LNCaP clone FGC (cell line): ENCODE results near the gene PLXNA1.

Experiments used
- DNase-seq: peaks from one replicate; pipeline ENCODE4 v3.0.0-alpha.2; 2011; ENCODE audit warnings: low read depth
- H3K4me3 ChIP-seq: 2 replicates; pipeline ENCODE4 v1.5.1; 2011; ENCODE audit warnings: mild to moderate bottlenecking, low read depth, low read length, control low read depth
- TF ChIP-seq, protein P1 (sequence below): IDR thresholded peaks from 2 replicates; pipeline ENCODE4 v1.5.1; 2012; ENCODE audit warnings: mild to moderate bottlenecking; ENCODE audit not compliant: control insufficient read depth, insufficient read depth; ENCODE audit errors: extremely low read depth

Gene PLXNA1

DNA sequence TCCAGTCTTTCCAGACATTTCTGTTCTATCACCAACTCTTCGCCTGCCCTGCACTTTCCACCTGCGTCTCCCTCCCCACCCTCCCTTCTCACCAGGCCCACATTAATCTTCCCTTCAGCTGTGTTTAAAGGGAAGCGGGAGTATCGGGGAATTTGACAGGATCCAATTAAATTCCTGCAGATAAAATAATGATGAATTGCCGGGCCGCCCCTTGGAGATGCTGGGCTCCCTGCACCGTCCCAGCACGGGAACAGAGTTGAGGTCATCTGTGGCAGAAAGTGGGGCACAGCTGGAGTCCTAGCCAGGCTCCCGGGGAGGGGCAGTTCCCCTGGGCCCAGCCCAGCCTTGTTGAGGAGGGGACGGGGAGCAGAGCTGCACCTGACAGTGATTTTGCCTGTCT lies 30.3 kb downstream of the PLXNA1 start:
- TF ChIP-seq, protein P1, sequence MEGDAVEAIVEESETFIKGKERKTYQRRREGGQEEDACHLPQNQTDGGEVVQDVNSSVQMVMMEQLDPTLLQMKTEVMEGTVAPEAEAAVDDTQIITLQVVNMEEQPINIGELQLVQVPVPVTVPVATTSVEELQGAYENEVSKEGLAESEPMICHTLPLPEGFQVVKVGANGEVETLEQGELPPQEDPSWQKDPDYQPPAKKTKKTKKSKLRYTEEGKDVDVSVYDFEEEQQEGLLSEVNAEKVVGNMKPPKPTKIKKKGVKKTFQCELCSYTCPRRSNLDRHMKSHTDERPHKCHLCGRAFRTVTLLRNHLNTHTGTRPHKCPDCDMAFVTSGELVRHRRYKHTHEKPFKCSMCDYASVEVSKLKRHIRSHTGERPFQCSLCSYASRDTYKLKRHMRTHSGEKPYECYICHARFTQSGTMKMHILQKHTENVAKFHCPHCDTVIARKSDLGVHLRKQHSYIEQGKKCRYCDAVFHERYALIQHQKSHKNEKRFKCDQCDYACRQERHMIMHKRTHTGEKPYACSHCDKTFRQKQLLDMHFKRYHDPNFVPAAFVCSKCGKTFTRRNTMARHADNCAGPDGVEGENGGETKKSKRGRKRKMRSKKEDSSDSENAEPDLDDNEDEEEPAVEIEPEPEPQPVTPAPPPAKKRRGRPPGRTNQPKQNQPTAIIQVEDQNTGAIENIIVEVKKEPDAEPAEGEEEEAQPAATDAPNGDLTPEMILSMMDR = no peak
- no peak for DNase-seq
- H3K4me3 ChIP-seq = no peak overlapping the region

DNA sequence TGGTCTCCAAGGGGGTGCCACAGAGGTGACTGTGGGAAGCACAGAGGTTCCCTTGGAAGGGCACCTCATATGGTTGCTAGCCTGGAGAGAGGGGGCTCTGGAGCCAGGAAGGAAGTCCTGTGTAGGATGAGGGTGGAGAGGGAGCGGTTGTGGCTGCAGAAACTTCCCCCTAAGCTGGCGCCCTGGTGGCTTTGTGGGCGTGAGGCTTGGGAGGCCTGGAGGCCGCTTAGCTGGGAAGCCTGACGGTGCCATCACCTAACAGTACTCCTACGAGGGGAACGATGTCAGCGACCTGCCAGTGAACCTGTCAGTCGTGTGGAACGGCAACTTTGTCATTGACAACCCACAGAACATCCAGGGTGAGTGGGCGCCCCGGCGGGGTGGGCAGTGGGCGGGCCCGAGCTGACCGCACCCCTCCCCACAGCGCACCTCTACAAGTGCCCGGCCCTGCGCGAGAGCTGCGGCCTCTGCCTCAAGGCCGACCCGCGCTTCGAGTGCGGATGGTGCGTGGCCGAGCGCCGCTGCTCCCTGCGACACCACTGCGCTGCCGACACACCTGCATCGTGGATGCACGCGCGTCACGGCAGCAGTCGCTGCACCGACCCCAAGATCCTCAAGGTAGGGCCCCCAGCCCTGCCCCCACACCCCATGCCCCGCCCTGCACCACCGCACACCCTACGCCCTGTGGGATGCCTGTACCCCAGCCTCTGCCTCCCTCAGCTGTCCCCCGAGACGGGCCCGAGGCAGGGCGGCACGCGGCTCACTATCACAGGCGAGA lies 31.0 kb downstream of the PLXNA1 start:
- H3K4me3 ChIP-seq = no peak overlapping the region
- TF ChIP-seq, protein P1 = no peak
- DNase-seq = no peak

DNA sequence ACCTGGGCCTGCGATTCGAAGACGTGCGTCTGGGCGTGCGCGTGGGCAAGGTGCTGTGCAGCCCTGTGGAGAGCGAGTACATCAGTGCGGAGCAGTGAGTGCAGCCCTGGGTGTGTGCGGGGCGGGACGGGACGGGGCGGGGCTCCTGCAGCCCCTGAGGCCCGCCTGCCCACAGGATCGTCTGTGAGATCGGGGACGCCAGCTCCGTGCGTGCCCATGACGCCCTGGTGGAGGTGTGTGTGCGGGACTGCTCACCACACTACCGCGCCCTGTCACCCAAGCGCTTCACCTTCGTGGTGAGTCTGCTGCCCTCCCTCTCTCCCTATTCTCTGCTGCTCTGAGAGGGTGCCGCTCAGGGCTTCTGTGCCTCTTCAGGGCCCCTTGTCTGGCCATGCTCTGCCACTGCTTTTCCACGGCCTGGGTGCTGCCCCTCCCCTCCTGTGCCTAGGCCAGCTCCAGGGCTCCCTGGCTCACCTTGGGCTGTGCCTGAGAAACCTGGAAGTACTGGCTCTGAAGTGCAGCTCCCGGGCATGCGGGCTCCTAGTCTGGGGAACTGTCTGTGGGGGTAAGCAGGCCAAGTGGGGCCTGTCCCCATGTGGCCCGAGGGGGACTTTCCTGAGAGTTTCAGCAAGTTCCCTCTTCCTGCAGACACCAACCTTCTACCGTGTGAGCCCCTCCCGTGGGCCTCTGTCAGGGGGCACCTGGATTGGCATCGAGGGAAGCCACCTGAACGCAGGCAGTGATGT lies 31.8 kb downstream of the PLXNA1 start:
- TF ChIP-seq, protein P1 = no peak
- H3K4me3 ChIP-seq = no peak overlapping the region
- DNase-seq = no peak

DNA sequence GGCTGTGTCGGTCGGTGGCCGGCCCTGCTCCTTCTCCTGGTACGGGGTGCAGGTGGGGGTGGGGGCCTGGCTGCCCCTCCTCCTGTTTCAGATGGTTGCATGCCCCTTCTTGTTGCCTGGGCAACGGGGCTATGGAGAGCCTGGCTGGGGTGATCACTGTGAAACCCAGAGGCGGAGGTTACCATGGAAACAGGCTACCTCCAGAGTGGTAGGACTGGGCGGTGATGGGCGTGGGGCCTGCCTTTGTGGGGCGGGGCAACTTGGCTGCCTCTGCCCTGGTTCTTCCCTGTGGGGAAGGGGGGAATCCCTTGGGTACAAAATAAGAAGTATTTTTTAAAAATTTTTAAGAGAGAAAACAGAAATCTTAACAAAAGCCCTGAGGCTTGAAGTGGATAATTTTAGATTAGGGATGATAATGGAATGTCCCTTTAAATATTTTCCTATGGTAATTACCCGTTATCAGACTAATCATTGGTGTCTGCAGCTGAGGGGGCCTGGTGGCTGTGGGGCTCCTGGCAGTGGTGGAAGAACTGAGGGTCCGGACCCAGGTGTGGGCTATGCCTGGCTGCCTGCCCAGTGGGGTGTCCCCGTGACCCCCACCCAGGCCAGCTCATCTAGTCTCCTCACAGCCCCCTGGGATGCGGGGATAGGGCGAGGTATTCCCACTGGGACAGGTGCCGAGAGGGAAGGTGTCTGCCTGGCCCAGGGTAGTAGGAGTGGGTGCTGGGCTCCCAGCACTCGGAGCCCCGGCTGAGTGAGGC lies 32.5 kb downstream of the PLXNA1 start:
- no peak for DNase-seq
- H3K4me3 ChIP-seq = no peak overlapping the region
- TF ChIP-seq, protein P1 = no peak

DNA sequence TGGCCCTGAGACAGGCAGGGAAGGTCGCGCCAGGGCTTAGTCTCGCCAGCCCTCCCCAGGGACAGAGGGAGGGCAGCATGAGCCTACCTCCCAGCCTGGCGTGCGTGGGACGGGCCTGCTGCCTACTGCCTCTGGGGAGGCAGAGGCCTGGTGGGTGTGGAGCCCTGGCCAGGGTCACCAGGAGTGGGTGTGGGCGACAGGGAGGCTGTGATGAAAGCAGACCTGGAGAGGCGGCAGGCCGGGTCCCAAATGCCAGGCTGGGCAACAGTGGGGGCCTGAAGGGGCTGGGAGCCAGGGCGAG lies 33.1 kb downstream of the PLXNA1 start:
- H3K4me3 ChIP-seq = no peak overlapping the region
- no peak for DNase-seq
- TF ChIP-seq, protein P1 = no peak

DNA sequence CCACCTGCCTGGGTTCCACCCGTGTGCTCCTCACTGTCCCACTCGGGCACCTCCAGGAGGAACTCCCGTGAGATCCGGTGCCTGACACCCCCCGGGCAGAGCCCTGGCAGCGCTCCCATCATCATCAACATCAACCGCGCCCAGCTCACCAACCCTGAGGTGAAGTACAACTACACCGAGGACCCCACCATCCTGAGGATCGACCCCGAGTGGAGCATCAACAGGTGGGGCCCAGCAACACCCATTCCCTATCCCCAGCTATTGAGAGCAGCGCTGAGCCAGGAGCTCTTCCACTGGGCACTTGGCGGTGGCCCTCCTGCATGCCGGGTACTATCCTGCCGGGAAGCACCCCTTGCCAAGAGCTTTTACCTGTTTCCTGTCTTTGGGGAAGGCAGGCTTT lies 33.5 kb downstream of the PLXNA1 start:
- H3K4me3 ChIP-seq = no peak overlapping the region
- TF ChIP-seq, protein P1 = no peak

More for the DNA sequence above, 33.5 kb downstream of the PLXNA1 start:
- no peak for DNase-seq
